Right atrium auricular region (tissue), 2 donors: ENCODE data around the gene TIMP3. TPM values are rescaled to one million over a fixed set of nuclear protein-coding genes. Genes with fewer than 3 reads are reported as not detected.
A peak's percentile ranks its signal among the peaks of the same experiment; 100 is the strongest.
"Not testable (repeated sequence)": the region's sequence is repeated elsewhere in the genome, so short reads cannot be mapped to it uniquely, and the experiment has no call there.

Source experiments
- DNase-seq: peaks from one replicate; pipeline ENCODE4 v3.0.0-alpha.2; 2019; ENCODE audit warnings: low spot score
- H3K27ac ChIP-seq, 2 donors: fragments of 200-600 bp; sonication (generic); 1 replicate in 1 of 2; 2 replicates in 1 of 2; pipeline ENCODE4 v1.5.1; 2016 to 2019
- H3K27me3 ChIP-seq, 2 donors: fragments of 200-600 bp; sonication (generic); one replicate each; pipeline versions ENCODE4 v1.5.1 to v1.6.0; 2017 to 2019
- H3K36me3 ChIP-seq: fragments of 200-600 bp; sonication (generic); one replicate; pipeline ENCODE4 v1.5.1; 2016
- H3K4me1 ChIP-seq, 2 donors: fragments of 200-600 bp; sonication (generic); one replicate each; pipeline versions ENCODE4 v1.5.1 to v1.6.0; 2017 to 2019
- H3K4me3 ChIP-seq, 2 donors: fragments of 200-600 bp; sonication (generic); 1 replicate in 1 of 2; 2 replicates in 1 of 2; pipeline ENCODE4 v1.5.1; 2017 to 2019; ENCODE audit warnings: mild to moderate bottlenecking in 1 of 2, moderate library complexity in 1 of 2
- H3K9me3 ChIP-seq, 2 donors: fragments of 200-600 bp; sonication (generic); one replicate each; pipeline ENCODE4 v1.5.1; 2019
- CTCF ChIP-seq, 2 donors: fragments of 200-600 bp; sonication (generic); IDR thresholded peaks; one replicate each; pipeline ENCODE4 v1.5.1; 2019; ENCODE audit warnings: antibody characterized with exemption in 2 of 2
- total RNA-seq, 2 donors: library from RNA; depleted of rRNA; stranded (reverse); fragments of >200 nt; gene quantifications; one replicate each; pipeline ENCODE4 v1.1.0, GENCODE V29; 2016

Gene TIMP3
- total RNA-seq = 100 to 1,000 TPM; 625 to 711 TPM

GRCh38 chr22:32801537-32802236 is at the start of gene TIMP3:
Gene TIMP3, plus strand, starts transcription at chr22:32801705. Its CDS starts 297 bp downstream, at chr22:32802002.
- peaks cover 0 to 45% of the 10 kb centered on the region in 2 donors for H3K4me1 ChIP-seq
- peak within 1 kb of the TSS; percentile 98 to 100 for H3K4me3 ChIP-seq
- no peak for TF ChIP-seq CTCF (IDR thresholded peaks at IDR 0.05)
- no peaks in the 10 kb centered on the region for H3K9me3 ChIP-seq
- H3K27ac ChIP-seq = peak within 1 kb of the TSS; percentile 92 to 97
- peaks cover 27% of the 10 kb centered on the region for H3K36me3 ChIP-seq
- H3K27me3 ChIP-seq = no peaks in the 10 kb centered on the region
- DNase-seq = peak; percentile 94

GRCh38 chr22:32752326-32752725 is 49.2 kb upstream of the TIMP3 start:
- no peak for TF ChIP-seq CTCF (IDR thresholded peaks at IDR 0.05)
- no peak for DNase-seq
- H3K36me3 ChIP-seq = no peaks in the 10 kb centered on the region
- H3K27me3 ChIP-seq = no peaks in the 10 kb centered on the region
- H3K4me3 ChIP-seq = no peak overlapping the region
- H3K27ac ChIP-seq = no peak overlapping the region
- H3K4me1 ChIP-seq = peaks cover 0 to 33% of the 10 kb centered on the region in 2 donors
- H3K9me3 ChIP-seq = no peaks in the 10 kb centered on the region

GRCh38 chr22:32752816-32753520 is 48.5 kb upstream of the TIMP3 start:
- no peak for DNase-seq
- peak overlapping the region; percentile 19 to 49 for H3K27ac ChIP-seq
- no peaks in the 10 kb centered on the region for H3K9me3 ChIP-seq
- H3K36me3 ChIP-seq = no peaks in the 10 kb centered on the region
- H3K27me3 ChIP-seq = no peaks in the 10 kb centered on the region
- no peak overlapping the region for H3K4me3 ChIP-seq
- peaks cover 0 to 27% of the 10 kb centered on the region in 2 donors for H3K4me1 ChIP-seq
- TF ChIP-seq CTCF (IDR thresholded peaks at IDR 0.05) = no peak

- no peak for TF ChIP-seq CTCF (IDR thresholded peaks at IDR 0.05)
- no peak for DNase-seq
- H3K27me3 ChIP-seq = no peaks in the 10 kb centered on the region
- H3K36me3 ChIP-seq = no peaks in the 10 kb centered on the region
- H3K4me1 ChIP-seq = peaks cover 0 to 22% of the 10 kb centered on the region in 2 donors
- no peaks in the 10 kb centered on the region for H3K9me3 ChIP-seq
- peak overlapping the region; percentile 19 to 49 for H3K27ac ChIP-seq
- no peak overlapping the region for H3K4me3 ChIP-seq
Observed at GRCh38 chr22:32753591-32753990, 47.9 kb upstream of the TIMP3 start.

GRCh38 chr22:32754413-32755041 is 47.0 kb upstream of the TIMP3 start:
- peak; percentile 80 for DNase-seq
- Histone ChIP-seq H3K27me3 (no peaks in the 10 kb centered on the region), H3K4me1 (peaks cover 0 to 22% of the 10 kb centered on the region in 2 donors), H3K9me3 (no peaks in the 10 kb centered on the region), H3K36me3 (no peaks in the 10 kb centered on the region), H3K27ac (peak overlapping the region; percentile 39 to 49), H3K4me3 (no peak overlapping the region)
- TF ChIP-seq CTCF (IDR thresholded peaks at IDR 0.05) = no peak

GRCh38 chr22:32757086-32757762 is 44.3 kb upstream of the TIMP3 start:
- peaks cover 0 to 45% of the 10 kb centered on the region in 2 donors for H3K4me1 ChIP-seq

More at GRCh38 chr22:32757086-32757762, 44.3 kb upstream of the TIMP3 start:
- DNase-seq, H3K27me3 ChIP-seq, H3K36me3 ChIP-seq, H3K27ac ChIP-seq, H3K9me3 ChIP-seq, H3K4me3 ChIP-seq: not testable (repeated sequence)
